Measurements from ENCODE around the gene HPS3. TPM values are rescaled to one million over a fixed set of nuclear protein-coding genes. Genes with fewer than 3 reads are reported as not detected.
"Not testable (repeated sequence)": the region's sequence is repeated elsewhere in the genome, so short reads cannot be mapped to it uniquely, and the experiment has no call there.

Gene HPS3
- total RNA-seq, 2 donors from 2014 or later, result 7.7 to 9.7 TPM

DNA sequence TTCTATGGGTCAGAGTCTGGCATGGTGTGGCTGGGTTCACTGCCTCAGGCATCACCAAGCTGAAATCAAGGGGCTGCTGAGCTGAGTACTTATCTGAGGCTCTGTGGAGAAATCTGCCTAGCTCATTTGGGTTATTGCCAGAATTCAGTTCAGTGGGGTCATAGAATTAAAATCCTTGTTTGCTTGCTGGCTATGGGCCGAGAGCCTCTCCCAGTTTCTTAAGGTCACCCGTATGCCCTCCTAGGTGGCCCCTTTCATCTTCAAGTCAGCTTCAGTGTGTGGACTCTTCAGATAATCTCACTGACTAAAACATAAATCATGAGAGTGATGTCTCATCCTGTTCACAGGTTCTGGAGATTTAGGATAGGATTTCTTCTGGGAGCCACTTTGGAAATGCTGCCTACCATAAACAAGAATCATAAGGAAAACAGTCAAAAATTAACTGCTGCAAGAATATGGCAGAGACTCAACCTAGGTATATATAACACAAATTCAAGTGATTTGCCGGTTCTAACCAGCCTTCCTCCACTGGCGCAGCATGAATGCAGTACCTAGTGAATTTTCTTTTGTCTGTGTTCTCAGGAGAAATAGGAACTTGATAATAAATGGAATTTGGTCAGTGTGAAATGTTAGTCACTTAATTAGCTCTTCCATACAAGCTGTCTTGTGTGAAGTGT, 86.9 kb downstream of the HPS3 start:
- intact Hi-C loops (cut with DNase I), result no loop called here
- ATAC-seq (peak in 1 of 2 donors; percentile 54), DNase-seq (no peak)

DNA sequence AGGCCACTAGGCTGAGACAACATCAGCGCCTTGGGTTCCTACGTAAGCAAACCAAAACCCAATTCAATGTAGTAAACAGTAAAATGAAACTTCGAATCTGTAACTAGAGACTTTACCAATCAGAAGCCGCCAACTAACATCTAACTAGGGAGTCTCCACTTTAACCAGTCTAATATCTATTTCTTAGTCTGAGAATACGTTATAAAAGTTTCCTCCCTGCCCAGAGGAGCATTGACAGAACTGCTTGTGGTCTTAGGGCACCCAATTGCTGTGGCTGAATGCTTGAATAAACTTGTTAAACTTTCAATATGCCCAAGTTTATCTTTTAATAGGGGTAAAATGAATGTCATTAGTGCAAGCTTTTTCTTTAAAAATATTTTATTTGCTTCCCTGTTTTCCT, 87.9 kb downstream of the HPS3 start:
- no peak for DNase-seq
- intact Hi-C loops (cut with DNase I), result no loop called here
- ATAC-seq, result no peak

DNA sequence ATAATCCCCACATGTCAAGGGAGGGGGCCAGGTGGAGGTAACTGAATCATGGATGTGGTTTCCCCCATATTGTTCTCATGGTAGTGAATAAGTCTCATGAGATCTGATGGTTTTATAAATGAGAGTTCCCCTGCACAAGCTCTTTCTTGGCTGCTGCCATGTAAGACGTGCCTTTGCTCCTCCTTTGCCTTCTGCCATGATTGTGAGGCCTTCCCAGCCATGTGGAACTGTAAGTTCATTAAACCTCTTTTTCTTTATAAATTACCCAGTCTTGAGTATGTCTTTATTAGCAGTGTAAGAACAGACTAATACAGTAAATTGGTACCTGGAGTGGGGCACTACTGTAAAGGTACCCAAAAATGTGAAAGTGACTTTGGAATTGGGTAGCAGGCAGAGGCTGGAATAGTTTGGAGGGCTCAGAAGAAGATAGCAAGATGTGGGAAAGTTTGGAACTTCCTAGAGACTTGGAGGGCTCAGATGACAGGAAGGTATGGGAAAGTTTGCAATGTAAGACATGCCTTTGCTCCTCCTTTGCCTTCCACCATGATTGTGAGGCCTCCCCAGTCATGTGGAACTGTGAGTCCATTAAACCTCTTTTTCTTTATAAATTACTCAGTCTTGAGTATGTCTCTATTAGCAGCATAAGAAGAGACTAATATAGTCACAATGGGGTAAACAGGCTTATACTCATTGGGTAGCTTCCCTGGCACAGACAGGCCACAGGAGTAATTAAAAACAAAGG, 90.1 kb downstream of the HPS3 start:
- DNase-seq; ATAC-seq; intact Hi-C loops (cut with DNase I): not testable (repeated sequence)

DNA sequence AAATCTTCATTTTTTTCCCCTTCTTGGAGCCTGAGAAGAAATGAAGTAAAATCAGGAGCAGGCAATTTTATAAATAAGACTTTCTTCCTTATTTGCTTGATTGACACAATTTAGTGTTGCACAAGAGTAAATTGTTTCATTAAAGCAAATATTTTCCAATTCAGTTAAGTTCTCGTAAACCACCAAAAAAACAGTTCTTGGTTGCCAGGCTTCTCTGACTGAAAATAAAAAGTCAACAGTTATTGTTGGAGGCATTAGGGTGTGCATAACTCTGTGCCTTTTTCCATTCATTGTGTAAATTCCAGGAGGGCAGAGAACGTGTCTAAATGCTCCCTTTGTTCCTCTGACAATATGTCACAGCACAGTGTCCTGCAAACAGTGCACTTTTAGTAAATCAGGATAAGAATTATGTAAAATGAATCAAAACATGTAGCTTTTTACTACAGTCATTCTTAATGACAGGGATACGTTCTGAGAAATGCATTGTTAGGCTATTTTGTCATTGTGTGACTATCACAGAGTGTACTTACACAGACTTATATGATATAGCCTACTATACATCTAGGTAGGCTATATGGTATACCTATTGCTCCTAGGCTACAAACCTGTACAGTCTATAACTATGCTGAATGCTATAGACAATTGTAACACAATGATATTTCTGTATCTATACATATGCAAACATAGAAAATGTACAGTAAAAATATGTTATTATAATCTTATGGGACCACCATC, 92.5 kb downstream of the HPS3 start, which contains the start of gene CP:
CP (minus strand) TSS at position 47 of the 735 bp plus-strand sequence; CDS start at position 10, 37 bp downstream.
- intact Hi-C loops (cut with DNase I), result no loop called here
- DNase-seq (no peak), ATAC-seq (peak in 1 of 2 donors; percentile 35)

Other genes with a start within 250 kb of the HPS3 start
- 100 to 1,000 TPM; 104 to 125 TPM for gene GYG1, start 138.1 kb upstream of the HPS3 start, total RNA-seq
- gene HLTF, start 43.1 kb upstream of the HPS3 start, total RNA-seq, result 10 to 100 TPM; 18.9 to 25.0 TPM
- gene CP, start 92.2 kb downstream of the HPS3 start, total RNA-seq, result 10 to 100 TPM; 13.9 to 35.6 TPM
- gene TM4SF18, start 204.0 kb downstream of the HPS3 start, total RNA-seq, result 10 to 100 TPM; 12.5 to 13.2 TPM
- gene TM4SF1, start 248.0 kb downstream of the HPS3 start, total RNA-seq, result 100 to 1,000 TPM; 125 to 194 TPM

Measured in left cardiac atrium (tissue), 4 donors.